NCI-H1092 treated with DMSO at 0.1 percent for 48 hours (cell line): ENCODE data around the gene C16orf78.

Experiments used
- DNase-seq: peaks from one replicate; lab custom pipeline; 2025; lab: John Stamatoyannopoulos, UW

C16orf78 gene

GRCh38 chr16:49395021-49395420, 21.4 kb downstream of the C16orf78 start:
- DNase-seq, result no peak

- no peak for DNase-seq
Measured at GRCh38 chr16:49396206-49396720, 22.7 kb downstream of the C16orf78 start.

- no peak for DNase-seq
Measured at GRCh38 chr16:49398761-49399160, 25.2 kb downstream of the C16orf78 start.

- DNase-seq, result no peak
Measured at GRCh38 chr16:49399594-49400364, 26.2 kb downstream of the C16orf78 start.

- no peak for DNase-seq
Measured at GRCh38 chr16:49400611-49401010, 27.0 kb downstream of the C16orf78 start.

- DNase-seq, result no peak
Measured at GRCh38 chr16:49405123-49405522, 31.5 kb downstream of the C16orf78 start.

- DNase-seq, result no peak
Measured at GRCh38 chr16:49405530-49405929, 31.9 kb downstream of the C16orf78 start.

- peak; percentile 86 for DNase-seq
Measured at GRCh38 chr16:49407873-49408550, 34.4 kb downstream of the C16orf78 start.

- no peak for DNase-seq
Measured at GRCh38 chr16:49409121-49409520, 35.5 kb downstream of the C16orf78 start.

GRCh38 chr16:49410226-49410625, 36.6 kb downstream of the C16orf78 start:
- DNase-seq, result no peak

- DNase-seq, result no peak
Measured at GRCh38 chr16:49411121-49411970, 37.7 kb downstream of the C16orf78 start.

- DNase-seq, result no peak
Measured at GRCh38 chr16:49414671-49415070, 41.1 kb downstream of the C16orf78 start.

- DNase-seq, result no peak
Measured at GRCh38 chr16:49415083-49415482, 41.5 kb downstream of the C16orf78 start.

- DNase-seq, result no peak
Measured at GRCh38 chr16:49416001-49416675, 42.5 kb downstream of the C16orf78 start.

- no peak for DNase-seq
Measured at GRCh38 chr16:49417354-49417753, 43.8 kb downstream of the C16orf78 start.

GRCh38 chr16:49419006-49419405, 45.4 kb downstream of the C16orf78 start:
- DNase-seq, result no peak

- peak; percentile 16 for DNase-seq
Measured at GRCh38 chr16:49419862-49420261, 46.3 kb downstream of the C16orf78 start.

- DNase-seq, result no peak
Measured at GRCh38 chr16:49422896-49423295, 49.3 kb downstream of the C16orf78 start.

GRCh38 chr16:49424961-49425360, 51.4 kb downstream of the C16orf78 start:
- no peak for DNase-seq

GRCh38 chr16:49427771-49428170, 54.2 kb downstream of the C16orf78 start:
- DNase-seq, result no peak

- no peak for DNase-seq
Measured at GRCh38 chr16:49428808-49429207, 55.2 kb downstream of the C16orf78 start.

- DNase-seq, result no peak
Measured at GRCh38 chr16:49431040-49431439, 57.4 kb downstream of the C16orf78 start.
